OCI-LY1 (cell line): ENCODE data around the gene C8G.

Experiments used
- H2AFZ ChIP-seq: fragments of 200-600 bp; sonication (generic), shearing (Covaris generic); 2 replicates; pipeline ENCODE4 v1.6.0; 2014; ENCODE audit warnings: antibody characterized with exemption, mild to moderate bottlenecking, low read length
- H3F3A ChIP-seq: fragments of 200-600 bp; sonication (generic), shearing (Covaris generic); 2 replicates; pipeline ENCODE4 v1.6.0; 2014; ENCODE audit warnings: mild to moderate bottlenecking, antibody characterized with exemption, low read length, moderate library complexity; ENCODE audit not compliant: insufficient read depth
- H3K27ac ChIP-seq: fragments of 200-600 bp; sonication (generic); 2 replicates; pipeline ENCODE4 v1.5.1; 2014; ENCODE audit warnings: low read length, mixed run types, mild to moderate bottlenecking, low read depth; ENCODE audit not compliant: poor library complexity, severe bottlenecking
- H3K27me3 ChIP-seq: fragments of 200-600 bp; sonication (generic); 2 replicates; pipeline ENCODE4 v1.6.0; 2014; ENCODE audit warnings: antibody characterized with exemption, mild to moderate bottlenecking, low read length, moderate library complexity; ENCODE audit not compliant: insufficient read depth
- H3K36me3 ChIP-seq: fragments of 200-600 bp; sonication (generic); 2 replicates; pipeline ENCODE4 v1.6.1; 2014; ENCODE audit warnings: mild to moderate bottlenecking, antibody characterized with exemption, low read length, moderate library complexity, mixed read lengths; ENCODE audit not compliant: insufficient read depth
- H3K4me1 ChIP-seq: fragments of 200-600 bp; sonication (generic); 2 replicates; pipeline ENCODE4 v1.5.1; 2014; ENCODE audit warnings: mild to moderate bottlenecking, low read length, moderate library complexity; ENCODE audit not compliant: insufficient read depth, severe bottlenecking
- H3K4me2 ChIP-seq: fragments of 200-600 bp; sonication (generic), shearing (Covaris generic); 2 replicates; pipeline ENCODE4 v1.6.1; 2014; ENCODE audit warnings: low read length
- H3K4me3 ChIP-seq: fragments of 200-600 bp; sonication (generic); 2 replicates; pipeline ENCODE4 v1.5.1; 2014; ENCODE audit warnings: low read length, low read depth, mild to moderate bottlenecking, mixed read lengths; ENCODE audit not compliant: poor library complexity, severe bottlenecking
- H3K79me2 ChIP-seq: fragments of 200-600 bp; shearing (Covaris generic); 2 replicates; pipeline ENCODE4 v1.6.1; 2016; ENCODE audit warnings: mixed run types, low read length, mixed read lengths; ENCODE audit not compliant: insufficient read depth
- H3K9ac ChIP-seq: fragments of 200-600 bp; sonication (generic), shearing (Covaris generic); 2 replicates; pipeline ENCODE4 v1.6.1; 2014; ENCODE audit warnings: mild to moderate bottlenecking, low read length, mixed read lengths
- H3K9me2 ChIP-seq: fragments of 200-600 bp; sonication (generic), shearing (Covaris generic); 2 replicates; pipeline ENCODE4 v1.6.1; 2014; ENCODE audit warnings: low read depth, mild to moderate bottlenecking, low read length, mixed read lengths
- H3K9me3 ChIP-seq: fragments of 200-600 bp; shearing (Covaris generic); 2 replicates; pipeline ENCODE4 v1.6.1; 2014; ENCODE audit warnings: low read length, mixed read lengths
- H4K20me1 ChIP-seq: fragments of 200-600 bp; sonication (generic), shearing (Covaris generic); 2 replicates; pipeline ENCODE4 v1.6.0; 2016; ENCODE audit warnings: mild to moderate bottlenecking, low read length; ENCODE audit not compliant: insufficient read depth
- EZH2 ChIP-seq: fragments of 200-600 bp; sonication (generic), shearing (Covaris generic); IDR thresholded peaks from 2 replicates; pipeline ENCODE4 v1.8.0; 2017; ENCODE audit warnings: borderline replicate concordance, mixed run types, mild to moderate bottlenecking, antibody characterized with exemption, low read length, moderate library complexity, mixed read lengths
- TF ChIP-seq, protein P1 (sequence below): fragments of 200-600 bp; sonication (generic), shearing (Covaris generic); IDR thresholded peaks from 2 replicates; pipeline ENCODE4 v1.5.1; 2017; ENCODE audit warnings: mild to moderate bottlenecking, antibody characterized with exemption, low read length, moderate library complexity, mixed read lengths

The C8G gene

DNA sequence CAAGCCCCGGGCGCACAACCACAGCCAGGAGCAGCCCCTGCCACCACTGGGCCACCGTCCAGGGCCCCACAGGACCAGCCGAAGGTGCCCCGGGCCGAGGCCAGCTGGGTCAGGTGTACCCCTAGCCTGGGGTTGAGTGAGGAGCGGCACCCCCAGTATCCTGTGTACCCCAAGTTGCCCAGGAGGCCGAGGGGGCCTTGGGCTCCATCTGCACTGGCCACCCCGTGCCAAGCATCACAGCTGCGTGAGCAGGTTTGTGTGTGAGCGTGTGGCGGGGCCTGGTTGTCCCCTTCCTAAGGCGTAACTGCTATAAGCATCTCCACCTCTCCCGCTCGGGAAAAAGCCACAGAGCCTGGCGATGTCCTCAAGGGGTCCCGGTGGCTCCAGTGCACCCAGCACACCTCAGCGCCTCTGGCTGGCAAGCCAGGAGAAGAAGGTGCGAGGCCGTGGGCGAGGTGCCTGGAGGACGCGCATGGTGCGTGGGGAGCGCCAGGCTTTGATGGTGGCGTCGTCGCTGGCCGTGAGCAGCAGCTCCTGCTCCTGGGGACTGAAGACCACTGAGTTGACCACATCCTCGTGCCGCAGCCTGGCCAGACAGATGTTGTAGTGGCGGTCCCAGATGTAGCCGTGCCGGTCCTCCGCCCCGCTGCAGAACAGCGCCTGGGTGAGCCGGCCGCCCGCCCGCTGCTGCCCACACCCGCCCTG, 4.4 kb upstream of the C8G start:
- Histone ChIP-seq H3K27ac (no peak overlapping the region), H3K4me1 (peaks cover 14% of the 10 kb centered on the region), H4K20me1 (no peaks in the 10 kb centered on the region), H3K9me3 (no peaks in the 10 kb centered on the region), H3K27me3 (no peaks in the 10 kb centered on the region), H2AFZ (no peak overlapping the region), H3K9ac (no peak overlapping the region), H3K4me3 (no peak overlapping the region), H3F3A (0 out of 2 replicates have a peak, but pooled peaks cover 3% of the 10 kb centered on the region), H3K9me2 (no peaks in the 10 kb centered on the region), H3K79me2 (no peaks in the 10 kb centered on the region), H3K36me3 (peaks cover 40% of the 10 kb centered on the region), H3K4me2 (no peak overlapping the region)
- TF ChIP-seq, protein P1, sequence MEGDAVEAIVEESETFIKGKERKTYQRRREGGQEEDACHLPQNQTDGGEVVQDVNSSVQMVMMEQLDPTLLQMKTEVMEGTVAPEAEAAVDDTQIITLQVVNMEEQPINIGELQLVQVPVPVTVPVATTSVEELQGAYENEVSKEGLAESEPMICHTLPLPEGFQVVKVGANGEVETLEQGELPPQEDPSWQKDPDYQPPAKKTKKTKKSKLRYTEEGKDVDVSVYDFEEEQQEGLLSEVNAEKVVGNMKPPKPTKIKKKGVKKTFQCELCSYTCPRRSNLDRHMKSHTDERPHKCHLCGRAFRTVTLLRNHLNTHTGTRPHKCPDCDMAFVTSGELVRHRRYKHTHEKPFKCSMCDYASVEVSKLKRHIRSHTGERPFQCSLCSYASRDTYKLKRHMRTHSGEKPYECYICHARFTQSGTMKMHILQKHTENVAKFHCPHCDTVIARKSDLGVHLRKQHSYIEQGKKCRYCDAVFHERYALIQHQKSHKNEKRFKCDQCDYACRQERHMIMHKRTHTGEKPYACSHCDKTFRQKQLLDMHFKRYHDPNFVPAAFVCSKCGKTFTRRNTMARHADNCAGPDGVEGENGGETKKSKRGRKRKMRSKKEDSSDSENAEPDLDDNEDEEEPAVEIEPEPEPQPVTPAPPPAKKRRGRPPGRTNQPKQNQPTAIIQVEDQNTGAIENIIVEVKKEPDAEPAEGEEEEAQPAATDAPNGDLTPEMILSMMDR, result no peak
- no peak for TF ChIP-seq EZH2

DNA sequence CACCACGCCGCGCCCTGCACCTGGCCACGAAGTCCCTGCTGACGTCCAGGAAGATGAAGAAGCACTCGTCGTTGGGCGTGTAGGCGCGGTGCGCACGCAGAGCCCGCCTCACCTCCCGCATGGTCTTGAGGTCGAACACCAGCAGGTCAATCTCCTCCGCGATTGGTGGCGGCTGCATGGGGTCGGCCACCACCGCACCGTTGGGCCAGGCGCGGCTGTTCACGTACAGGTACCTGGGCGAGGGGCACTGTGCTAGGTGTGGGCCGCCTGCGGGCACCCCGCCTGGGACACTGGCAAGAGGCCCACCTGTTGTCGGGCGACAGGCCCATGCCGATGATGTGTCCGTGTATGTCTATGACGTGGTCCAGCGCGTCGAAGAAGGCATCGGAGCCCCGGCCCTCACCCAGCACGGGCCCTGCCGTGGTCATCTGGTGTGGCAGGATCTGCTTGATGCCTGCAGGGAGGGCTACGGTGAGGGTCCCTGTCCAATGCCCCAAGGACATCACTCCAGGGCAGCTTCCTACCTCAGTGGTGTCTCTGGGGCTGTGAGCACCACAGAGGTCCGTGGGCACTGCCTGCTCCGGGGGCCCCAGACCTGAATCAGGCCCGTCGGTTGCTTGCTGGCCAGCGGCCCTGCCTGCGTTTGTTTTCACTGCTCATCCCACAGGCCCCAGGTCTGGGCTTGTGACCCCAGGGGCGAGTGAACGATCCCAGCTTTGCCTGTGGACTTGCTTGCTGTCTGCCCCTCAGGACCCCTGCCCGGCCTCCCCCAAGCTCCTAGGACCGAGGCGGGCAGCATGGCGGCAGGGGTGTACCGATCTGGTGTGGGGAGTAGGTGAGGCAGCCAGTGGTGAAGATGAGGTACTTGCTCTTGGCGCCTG, 3.6 kb upstream of the C8G start:
- H3K79me2 ChIP-seq, result no peaks in the 10 kb centered on the region
- H3K9me3 ChIP-seq, result no peaks in the 10 kb centered on the region
- peaks cover 14% of the 10 kb centered on the region for H3K4me1 ChIP-seq
- no peak overlapping the region for H3K4me3 ChIP-seq
- H3K9ac ChIP-seq, result no peak overlapping the region
- TF ChIP-seq, protein P1, result no peak
- TF ChIP-seq EZH2, result no peak
- H3K27me3 ChIP-seq, result no peaks in the 10 kb centered on the region
- no peaks in the 10 kb centered on the region for H4K20me1 ChIP-seq
- H3K27ac ChIP-seq, result no peak overlapping the region
- no peak overlapping the region for H2AFZ ChIP-seq
- H3K4me2 ChIP-seq, result no peak overlapping the region
- peaks cover 40% of the 10 kb centered on the region for H3K36me3 ChIP-seq
- H3F3A ChIP-seq, result 0 out of 2 replicates have a peak, but pooled peaks cover 3% of the 10 kb centered on the region
- no peaks in the 10 kb centered on the region for H3K9me2 ChIP-seq

DNA sequence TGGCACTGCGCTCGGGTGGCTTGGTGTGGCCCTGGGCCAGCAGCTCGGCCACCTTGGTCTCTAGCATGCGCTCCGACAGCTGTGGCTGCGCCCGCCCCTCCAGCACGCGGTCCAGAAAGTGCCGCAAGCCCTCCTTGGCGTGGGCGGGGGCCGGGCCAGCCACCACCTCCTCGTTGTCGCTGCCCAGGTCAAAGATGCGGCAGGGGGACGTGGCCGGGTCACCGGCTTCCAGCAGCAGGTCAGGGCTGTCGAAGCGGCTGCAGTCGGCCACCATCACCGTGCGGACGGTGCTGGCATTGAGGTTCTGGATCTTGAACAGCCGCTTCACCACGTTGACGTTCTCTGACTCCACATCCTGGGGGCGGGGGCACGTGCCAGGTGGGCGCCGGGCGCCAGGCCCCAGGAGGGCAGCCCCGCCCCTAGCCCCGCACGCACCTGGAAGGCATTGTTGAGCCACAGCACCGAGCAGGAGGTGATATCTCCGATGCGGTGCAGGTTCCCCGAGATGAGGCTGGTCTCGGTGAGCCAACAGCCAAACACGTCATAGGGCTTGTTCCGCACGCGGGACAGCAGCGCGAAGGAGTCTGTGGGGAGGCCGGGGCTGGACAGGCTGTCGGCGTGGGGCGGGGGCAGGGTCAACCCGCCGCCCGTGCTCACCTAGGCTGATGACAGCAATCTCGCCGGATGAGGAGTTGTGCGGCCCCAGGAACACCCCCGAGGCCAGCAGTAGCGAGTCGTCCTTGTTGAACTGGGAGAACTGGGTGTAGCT, 2.7 kb upstream of the C8G start:
- no peak overlapping the region for H3K4me3 ChIP-seq

More for the DNA sequence above, 2.7 kb upstream of the C8G start:
- Histone ChIP-seq H3K27me3 (no peaks in the 10 kb centered on the region), H3F3A (0 out of 2 replicates have a peak, but pooled peaks cover 3% of the 10 kb centered on the region), H3K4me2 (no peak overlapping the region), H3K4me1 (peaks cover 14% of the 10 kb centered on the region), H3K9me2 (no peaks in the 10 kb centered on the region), H3K79me2 (no peaks in the 10 kb centered on the region), H2AFZ (no peak overlapping the region), H4K20me1 (no peaks in the 10 kb centered on the region), H3K36me3 (peaks cover 40% of the 10 kb centered on the region), H3K27ac (no peak overlapping the region), H3K9me3 (no peaks in the 10 kb centered on the region), H3K9ac (no peak overlapping the region)
- no peak for TF ChIP-seq EZH2
- TF ChIP-seq, protein P1, result no peak
